Adrenal gland (tissue), 12 donors: ENCODE measurements around the gene HNRNPA1. TPM values are rescaled to one million over a fixed set of nuclear protein-coding genes. Genes with fewer than 3 reads are reported as not detected.
A peak's percentile ranks its signal among the peaks of the same experiment; 100 is the strongest.

Source experiments
- DNase-seq, 7 donors: peaks; one replicate each; pipeline ENCODE4 v3.0.0-alpha.2; 2019 to 2020
- H3K27ac ChIP-seq, 5 donors: fragments of 200-600 bp; sonication (generic) in 4 of 5; 1 replicate in 3 of 5; 2 replicates in 2 of 5; pipeline versions ENCODE4 v1.5.1 to v1.8.0; 2016 to 2020; ENCODE audit warnings: mild to moderate bottlenecking in 1 of 5
- H3K27me3 ChIP-seq: fragments of 200-600 bp; 2 replicates; pipeline ENCODE4 v1.8.0; 2021
- H3K36me3 ChIP-seq, 2 donors: fragments of 200-600 bp; replicated peaks in 1 of 2; 1 replicate in 1 of 2; 2 replicates in 1 of 2; pipeline versions ENCODE4 v1.5.1 to v1.8.0; 2018 to 2022
- H3K4me1 ChIP-seq, 2 donors: fragments of 200-600 bp; replicated peaks in 1 of 2; 1 replicate in 1 of 2; 2 replicates in 1 of 2; pipeline versions ENCODE4 v1.5.1 to v1.8.0; 2018 to 2021
- H3K4me3 ChIP-seq, 4 donors: fragments of 200-600 bp; sonication (generic) in 3 of 4; one replicate each; pipeline ENCODE4 v1.5.1; 2016 to 2018
- H3K9me3 ChIP-seq, 3 donors: fragments of 200-600 bp; sonication (generic) in 1 of 3; replicated peaks in 1 of 3; 1 replicate in 2 of 3; 2 replicates in 1 of 3; pipeline versions ENCODE4 v1.5.1 to v1.8.0; 2016 to 2021
- POLR2A ChIP-seq, 2 donors: fragments of 450-650 bp; IDR thresholded peaks; one replicate each; pipeline ENCODE4 v1.6.1; 2017; ENCODE audit warnings: antibody characterized with exemption in 2 of 2, mild to moderate bottlenecking in 2 of 2, moderate library complexity in 1 of 2
- WGBS, 4 donors: extraction: QIAGEN DNeasy Blood & Tissue Kit in 2 of 4; methylation state at CpG; one replicate each; pipeline versions ENCODE4 v1.1.5 to v1.1.7; 2013 to 2017; 5-methylcytosine and 5-hydroxymethylcytosine counted together
- intact Hi-C, 2 donors: fragments of 100-400 bp; cut with DNase I; formaldehyde crosslinking; loops; one replicate each; pipeline versions ENCODE4 v1.14.1 to v1.15.0; 2022 to 2023
- polyA plus RNA-seq, 3 donors: library from polyadenylated mRNA; stranded (reverse); fragments of 200-250 nt in 2 of 3; fragments of 350-450 nt in 1 of 3; fragmentation: Illumina TruSeq in 1 of 3; extraction: RNeasy Lipid Tissue Mini Kit (QIAGEN cat#74804) in 1 of 3; gene quantifications; one replicate each; pipeline ENCODE4 v1.2.3, GENCODE V29; 2013 to 2014
- total RNA-seq, 9 donors: library from RNA; depleted of rRNA in 4 of 9; stranded (reverse); fragments of >200 nt in 4 of 9; fragments of 120-200 nt in 1 of 9; fragmentation: NEBNext Ultra II Directional in 1 of 9; extraction: Animal tissue kit (Norgen Biotek cat#: 25700) in 1 of 9; gene quantifications; one replicate each; pipeline versions ENCODE4 v1.1.0 to v1.2.4, GENCODE V29; 2013 to 2023
- TF ChIP-seq, protein P1 (sequence below), 6 experiments: fragments of 450-650 bp in 4 of 6; fragments of 200-600 bp in 2 of 6; sonication (generic) in 1 of 6; IDR thresholded peaks; 1 replicate in 5 of 6; 2 replicates in 1 of 6; pipeline versions ENCODE4 v1.5.1 to v1.8.0; 2016 to 2021; ENCODE audit warnings: antibody characterized with exemption in 6 of 6, mild to moderate bottlenecking in 2 of 6, moderate library complexity in 1 of 6
- donor health status: healthy with polysubstance abuse.
- donor health status: Bipolar disorder and iron deficiency.
- donor health status: DM: yes; HTN: yes; CAD: no.
- donor health status: DM: no; HTN: no; CAD: no.
- donor health status: DM: no; HTN: no; CAD: no.
- donor health status: DM: yes; HTN: yes; CAD: no.

Gene HNRNPA1
- total and polyA plus RNA-seq, 12 donors = 257 to 1,171 (median 639) TPM

DNA sequence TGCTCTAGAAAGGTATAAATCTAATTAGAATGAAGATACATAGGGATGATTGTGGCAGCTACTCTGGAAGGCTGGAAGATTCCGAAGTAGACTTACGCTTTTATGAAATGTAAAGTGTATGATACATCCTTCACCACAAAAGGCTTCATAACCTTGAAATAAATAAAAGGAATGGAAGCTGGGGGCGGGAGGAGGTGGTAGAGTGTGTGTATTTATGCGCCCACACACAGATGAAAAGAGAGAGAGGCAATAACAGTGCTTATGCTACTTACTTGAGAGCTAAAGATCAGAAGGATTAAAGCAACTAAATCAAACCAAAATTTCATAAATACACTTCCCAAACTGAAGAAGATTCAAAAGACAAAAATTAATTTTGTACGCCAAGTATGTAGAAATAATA, 31.0 kb upstream of the HNRNPA1 start:
- no peak overlapping the region for H3K4me3 ChIP-seq
- no peaks in the 10 kb centered on the region for H3K27me3 ChIP-seq
- TF ChIP-seq, protein P1, sequence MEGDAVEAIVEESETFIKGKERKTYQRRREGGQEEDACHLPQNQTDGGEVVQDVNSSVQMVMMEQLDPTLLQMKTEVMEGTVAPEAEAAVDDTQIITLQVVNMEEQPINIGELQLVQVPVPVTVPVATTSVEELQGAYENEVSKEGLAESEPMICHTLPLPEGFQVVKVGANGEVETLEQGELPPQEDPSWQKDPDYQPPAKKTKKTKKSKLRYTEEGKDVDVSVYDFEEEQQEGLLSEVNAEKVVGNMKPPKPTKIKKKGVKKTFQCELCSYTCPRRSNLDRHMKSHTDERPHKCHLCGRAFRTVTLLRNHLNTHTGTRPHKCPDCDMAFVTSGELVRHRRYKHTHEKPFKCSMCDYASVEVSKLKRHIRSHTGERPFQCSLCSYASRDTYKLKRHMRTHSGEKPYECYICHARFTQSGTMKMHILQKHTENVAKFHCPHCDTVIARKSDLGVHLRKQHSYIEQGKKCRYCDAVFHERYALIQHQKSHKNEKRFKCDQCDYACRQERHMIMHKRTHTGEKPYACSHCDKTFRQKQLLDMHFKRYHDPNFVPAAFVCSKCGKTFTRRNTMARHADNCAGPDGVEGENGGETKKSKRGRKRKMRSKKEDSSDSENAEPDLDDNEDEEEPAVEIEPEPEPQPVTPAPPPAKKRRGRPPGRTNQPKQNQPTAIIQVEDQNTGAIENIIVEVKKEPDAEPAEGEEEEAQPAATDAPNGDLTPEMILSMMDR (IDR thresholded peaks at IDR 0.05) = no peak
- TF ChIP-seq POLR2A (IDR thresholded peaks at IDR 0.05) = no peak
- H3K9me3 ChIP-seq = no peaks in the 10 kb centered on the region
- WGBS, 4 donors = 86 to 94% (median 93%) methylated on average over 5 of the region's 5 CpGs
- DNase-seq = no peak
- H3K4me1 ChIP-seq = peaks cover 0 to 6% of the 10 kb centered on the region in 2 donors
- peaks cover 0 to 38% of the 10 kb centered on the region in 2 donors for H3K36me3 ChIP-seq
- intact Hi-C loops = no loop called here
- H3K27ac ChIP-seq = no peak overlapping the region

DNA sequence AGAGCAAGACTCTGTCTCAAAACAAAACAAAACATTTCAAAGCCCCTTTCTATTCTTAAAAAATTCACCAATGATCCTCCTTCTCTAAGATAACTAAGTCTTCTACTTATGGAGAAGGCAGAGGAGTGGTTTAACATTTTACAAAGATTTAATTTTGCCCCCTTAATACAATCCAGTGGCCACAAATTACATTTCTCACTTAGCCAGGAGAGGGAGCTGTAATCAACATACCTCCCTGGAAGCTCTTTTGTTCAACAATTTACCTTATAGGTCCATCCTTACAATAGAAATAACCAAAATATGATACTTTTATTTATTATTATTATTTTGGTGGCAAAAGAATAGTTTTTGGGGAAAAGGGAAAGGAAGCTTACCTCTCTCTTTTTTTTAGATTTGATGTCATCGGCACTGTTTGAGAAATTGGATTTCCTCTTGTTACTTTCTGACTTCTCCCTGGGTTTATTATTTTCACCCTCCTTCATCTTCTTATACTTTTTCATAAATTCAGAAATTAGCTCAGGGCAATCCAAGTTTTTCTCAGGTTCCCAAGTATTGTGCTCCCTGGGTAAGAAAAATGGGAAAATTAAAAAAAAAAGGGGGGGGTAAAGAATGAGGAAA, 28.8 kb upstream of the HNRNPA1 start:
- intact Hi-C loops = loop anchor here in 1 of 2 donors (10.0 kb wide), 1 partner anchor 113 kb away; the partner anchor contains the start of gene GPR84
- H3K4me3 ChIP-seq = no peak overlapping the region
- H3K36me3 ChIP-seq = peaks cover 0 to 43% of the 10 kb centered on the region in 2 donors
- H3K27me3 ChIP-seq = no peaks in the 10 kb centered on the region
- WGBS, 4 donors = 93 to 97% (median 95%) methylated on average over 1 of the region's 1 CpG
- no peak overlapping the region for H3K27ac ChIP-seq
- no peaks in the 10 kb centered on the region for H3K9me3 ChIP-seq
- peaks cover 0 to 6% of the 10 kb centered on the region in 2 donors for H3K4me1 ChIP-seq
- DNase-seq = peak in 1 of 7 donors; percentile 22
- TF ChIP-seq, protein P1 (IDR thresholded peaks at IDR 0.05) = peak; percentile 48 to 74 (median 64)
- TF ChIP-seq POLR2A (IDR thresholded peaks at IDR 0.05) = no peak

DNA sequence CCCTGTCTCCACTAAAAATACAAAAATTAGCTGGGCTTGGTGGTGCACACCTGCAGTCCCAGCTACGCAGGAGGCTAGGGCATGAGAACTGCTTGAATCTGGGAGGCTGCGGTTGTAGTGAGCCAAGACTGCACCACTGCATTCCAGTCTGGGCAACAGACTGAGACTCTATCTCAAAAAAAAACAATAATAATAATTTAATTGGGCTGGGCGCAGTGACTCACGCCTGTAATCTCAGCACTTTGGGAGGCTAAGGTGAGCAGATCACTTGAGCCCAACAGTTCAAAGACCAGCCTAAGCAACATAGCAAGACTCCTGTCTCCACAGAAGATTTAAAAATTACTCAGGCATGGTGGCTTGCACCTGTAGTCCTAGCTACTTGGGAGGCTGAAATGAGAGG, 27.3 kb upstream of the HNRNPA1 start:
- no peak for DNase-seq
- TF ChIP-seq POLR2A (IDR thresholded peaks at IDR 0.05) = no peak
- TF ChIP-seq, protein P1 (IDR thresholded peaks at IDR 0.05) = no peak
- Histone ChIP-seq H3K4me1 (peaks cover 5 to 13% of the 10 kb centered on the region in 2 donors), H3K4me3 (no peak overlapping the region), H3K27me3 (no peaks in the 10 kb centered on the region), H3K27ac (no peak overlapping the region), H3K36me3 (peaks cover 0 to 44% of the 10 kb centered on the region in 2 donors), H3K9me3 (no peaks in the 10 kb centered on the region)
- WGBS, 4 donors = 92 to 98% (median 93%) methylated on average over 4 of the region's 4 CpGs
- intact Hi-C loops = loop anchor here in 1 of 2 donors (10.0 kb wide), 1 partner anchor 112 kb away; the partner anchor contains the start of gene GPR84

DNA sequence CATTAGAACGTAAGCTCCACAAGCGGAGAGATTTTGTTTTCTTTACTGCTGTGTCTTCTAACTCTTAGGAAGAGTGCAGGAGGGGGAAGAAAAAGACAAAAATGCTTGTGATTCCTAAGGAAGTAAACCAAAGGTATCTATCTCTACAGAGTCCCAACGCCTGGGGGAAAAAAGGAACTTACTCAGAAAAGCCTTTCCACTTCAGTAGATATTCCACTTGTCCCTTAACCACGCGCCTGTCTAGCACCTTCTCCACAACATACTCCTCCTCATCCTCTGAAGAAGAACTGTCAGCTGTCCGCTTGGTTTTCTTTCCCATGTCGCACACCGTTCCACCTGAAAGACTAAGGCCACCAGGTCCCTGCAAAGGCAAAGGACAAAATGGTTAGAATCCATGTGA, 23.2 kb upstream of the HNRNPA1 start:
- Histone ChIP-seq H3K36me3 (peaks cover 0 to 31% of the 10 kb centered on the region in 2 donors), H3K4me1 (peaks cover 33 to 39% of the 10 kb centered on the region in 2 donors)

More for the DNA sequence above, 23.2 kb upstream of the HNRNPA1 start:
- WGBS, 4 donors = 84 to 88% (median 86%) methylated on average over 8 of the region's 8 CpGs
- intact Hi-C loops = loop anchor here in 1 of 2 donors (10.0 kb wide), 1 partner anchor 107 kb away; the partner anchor contains the start of gene GPR84
- Histone ChIP-seq H3K9me3 (no peaks in the 10 kb centered on the region), H3K27ac (peak overlapping the region in 2 of 5 donors; percentile 6 to 76), H3K27me3 (no peaks in the 10 kb centered on the region), H3K4me3 (no peak overlapping the region)
- no peak for DNase-seq
- TF ChIP-seq, protein P1 (IDR thresholded peaks at IDR 0.05) = no peak
- no peak for TF ChIP-seq POLR2A (IDR thresholded peaks at IDR 0.05)
